Mucosa of gallbladder (tissue), 1 donor: ENCODE data around the gene EWSR1. TPM values are rescaled to one million over a fixed set of nuclear protein-coding genes. Genes with fewer than 3 reads are reported as not detected.

Experiments
- DNase-seq: peaks from one replicate; pipeline ENCODE4 v3.0.0-alpha.2; 2020; ENCODE audit warnings: low spot score
- total RNA-seq: library from RNA; stranded (reverse); gene quantifications from one replicate; pipeline ENCODE4 v1.2.1, GENCODE V29; 2021
- donor health status: DM: no; HTN: no; CAD: no.

The EWSR1 gene
- total RNA-seq, 1 donor from 2014 or later, result 160 TPM

DNA sequence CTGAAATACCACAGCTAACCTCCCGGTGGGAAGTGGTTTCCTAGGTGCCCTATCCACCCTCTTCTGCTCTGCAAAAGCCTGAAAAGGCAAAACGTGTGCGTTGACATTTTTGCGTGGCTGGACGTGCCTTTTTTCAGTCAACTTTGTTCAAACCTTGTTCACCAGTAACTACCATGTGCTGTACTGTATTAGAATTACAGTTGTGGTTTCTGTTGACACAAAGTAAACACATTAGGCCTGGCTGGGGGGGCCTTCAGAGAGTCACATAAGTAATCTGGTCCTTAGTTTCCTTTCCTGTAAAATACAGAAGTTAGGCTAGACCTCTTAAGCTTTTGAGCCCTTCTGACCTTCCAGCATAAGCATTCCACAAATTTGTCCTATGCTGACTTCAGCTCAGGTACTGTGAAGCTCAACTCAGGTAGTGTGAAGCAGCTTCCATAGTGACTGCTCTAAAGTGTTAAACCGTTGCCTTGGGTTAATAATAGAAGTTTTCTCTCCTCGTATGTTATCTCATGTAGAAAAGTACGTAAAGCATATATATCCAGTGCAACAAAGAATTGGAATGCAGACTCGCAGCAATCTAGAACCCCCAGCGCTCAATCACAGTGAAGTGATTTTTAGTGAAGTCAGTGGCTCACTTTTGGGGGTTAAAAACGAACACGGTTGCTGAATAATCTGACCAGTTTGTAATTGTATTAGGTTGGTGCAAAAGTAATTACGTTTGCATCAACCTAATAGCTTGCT lies 1.8 kb downstream of the EWSR1 start:
- no peak for DNase-seq

- DNase-seq, result no peak
These were observed 2.6 kb downstream of the EWSR1 start for GRCh38 chr22:29270475-29271271.

- no peak for DNase-seq
These were observed 4.6 kb downstream of the EWSR1 start for GRCh38 chr22:29272624-29273023.

DNA sequence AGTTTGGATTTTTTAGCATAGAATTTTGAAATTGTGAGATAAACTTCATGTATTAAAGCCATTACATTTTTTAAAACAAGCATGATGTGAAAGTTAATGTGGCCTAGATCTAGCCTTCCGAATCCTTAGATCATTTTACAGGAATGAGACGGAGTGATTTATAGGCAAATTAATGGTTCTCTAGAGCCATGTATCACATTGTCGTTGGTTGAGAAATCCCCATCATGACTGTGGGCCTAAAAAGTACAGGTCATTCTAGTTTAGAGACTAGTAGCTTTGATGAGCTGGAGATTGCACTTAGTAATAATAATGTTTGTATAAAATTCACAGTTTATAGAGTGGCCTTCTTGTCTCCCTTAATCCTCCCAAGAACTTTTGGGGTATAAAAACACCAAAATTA lies 7.1 kb downstream of the EWSR1 start:
- DNase-seq, result no peak

DNA sequence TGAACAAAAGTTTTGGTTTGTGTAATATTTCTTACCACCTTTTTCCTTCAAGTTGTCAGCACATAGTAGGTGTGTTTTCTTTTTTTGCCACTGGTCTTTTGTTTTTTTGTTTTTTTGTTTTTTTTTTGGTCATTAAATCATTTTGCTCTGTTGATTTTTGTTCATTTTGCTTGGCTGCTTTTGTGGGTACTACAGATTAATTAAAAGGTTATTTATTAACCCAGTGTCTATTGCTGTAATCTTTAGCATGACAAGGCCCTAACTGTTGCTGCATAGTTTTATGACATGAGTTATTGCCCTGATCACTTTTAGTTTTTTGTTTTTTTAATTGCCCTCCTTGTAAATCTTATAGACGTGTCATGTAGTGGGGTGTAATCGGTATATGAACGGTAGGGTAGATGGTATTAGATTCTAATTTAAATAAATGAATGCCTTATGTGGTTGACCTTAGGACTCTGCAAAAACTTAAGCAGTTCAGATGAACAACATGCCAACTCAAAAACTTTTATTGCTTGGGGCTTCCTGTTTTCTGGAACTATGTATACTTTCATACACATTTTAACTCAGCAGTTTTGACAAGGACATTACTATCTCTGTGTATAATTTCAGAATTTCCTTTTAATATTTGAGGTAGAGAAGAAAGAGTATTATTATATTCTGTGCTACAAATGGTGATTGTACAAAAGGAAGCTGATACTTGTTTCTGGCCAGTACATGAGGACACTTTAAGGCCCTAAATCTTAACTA lies 7.9 kb downstream of the EWSR1 start:
- no peak for DNase-seq

- DNase-seq, result no peak
These were observed 9.9 kb downstream of the EWSR1 start for GRCh38 chr22:29277927-29278326.

DNA sequence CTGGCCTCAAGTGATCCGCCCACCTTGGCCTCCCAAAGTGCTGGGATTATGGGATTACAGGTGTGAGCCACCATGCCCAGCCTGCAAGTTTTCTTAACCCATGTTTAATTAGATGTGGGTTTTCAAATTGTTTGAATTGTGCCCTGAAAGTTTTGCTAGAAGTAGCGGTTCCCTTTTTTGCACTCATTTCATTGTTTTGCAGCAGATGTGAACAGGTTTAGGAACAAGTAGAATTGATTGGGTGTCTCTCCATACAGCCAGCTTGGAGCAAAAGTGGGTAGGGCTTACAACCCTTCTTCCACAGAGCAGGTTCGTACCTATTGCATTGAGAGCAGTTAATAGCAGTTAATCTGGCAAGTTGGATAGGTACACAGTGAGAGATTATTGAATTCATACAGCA lies 16.1 kb downstream of the EWSR1 start:
- no peak for DNase-seq

- DNase-seq, result no peak
These were observed 20.8 kb downstream of the EWSR1 start for GRCh38 chr22:29288837-29289236.

DNA sequence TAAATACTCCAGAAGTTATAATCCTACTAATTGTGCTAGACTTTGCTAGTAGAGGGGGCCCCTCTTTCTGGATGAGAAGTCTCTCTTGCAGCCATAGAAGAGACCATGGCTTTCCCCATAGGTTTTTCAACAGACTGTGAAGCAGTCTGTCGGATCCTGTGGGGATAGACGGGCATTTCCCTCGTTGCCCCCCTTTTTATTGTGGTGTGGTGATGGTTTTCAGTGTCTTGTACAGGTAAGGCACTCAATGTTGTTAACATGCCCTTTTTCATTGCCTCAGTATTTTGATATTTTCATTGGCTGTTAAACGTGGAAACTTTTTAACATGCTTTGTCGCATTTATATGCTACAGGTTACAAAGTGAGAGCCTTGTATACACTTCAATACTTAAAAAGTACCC lies 22.0 kb downstream of the EWSR1 start:
- DNase-seq, result no peak

- DNase-seq, result no peak
These were observed 23.1 kb downstream of the EWSR1 start for GRCh38 chr22:29291215-29291614.

DNA sequence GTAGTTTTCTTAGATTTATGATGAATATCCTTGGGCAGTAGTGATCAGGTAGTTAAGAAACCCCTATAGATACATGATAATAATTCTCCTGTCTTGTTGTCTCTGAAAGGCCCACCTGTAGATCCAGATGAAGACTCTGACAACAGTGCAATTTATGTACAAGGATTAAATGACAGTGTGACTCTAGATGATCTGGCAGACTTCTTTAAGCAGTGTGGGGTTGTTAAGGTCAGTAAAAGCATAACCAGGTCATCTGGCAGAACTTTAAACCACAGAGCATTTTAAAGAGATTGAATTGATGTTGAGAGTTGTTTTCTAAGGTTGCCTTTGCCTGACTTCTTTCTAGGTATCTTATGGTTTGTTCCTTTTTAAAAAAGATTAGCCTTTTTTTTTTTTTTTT lies 24.3 kb downstream of the EWSR1 start:
- no peak for DNase-seq

DNA sequence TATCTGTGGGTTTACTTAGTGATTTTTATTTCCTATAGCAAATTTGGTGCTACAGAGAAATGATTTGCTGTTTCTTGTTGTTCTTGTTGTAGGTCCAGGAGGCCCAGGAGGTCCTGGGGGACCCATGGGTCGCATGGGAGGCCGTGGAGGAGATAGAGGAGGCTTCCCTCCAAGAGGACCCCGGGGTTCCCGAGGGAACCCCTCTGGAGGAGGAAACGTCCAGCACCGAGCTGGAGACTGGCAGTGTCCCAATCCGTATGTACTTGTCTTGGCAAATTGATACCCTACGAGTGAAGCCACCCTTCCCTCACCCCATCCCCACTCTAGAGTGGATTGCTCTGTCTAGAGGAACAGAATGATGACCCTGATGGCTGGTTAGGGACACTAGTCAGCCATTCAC lies 30.6 kb downstream of the EWSR1 start:
- DNase-seq, result no peak

DNA sequence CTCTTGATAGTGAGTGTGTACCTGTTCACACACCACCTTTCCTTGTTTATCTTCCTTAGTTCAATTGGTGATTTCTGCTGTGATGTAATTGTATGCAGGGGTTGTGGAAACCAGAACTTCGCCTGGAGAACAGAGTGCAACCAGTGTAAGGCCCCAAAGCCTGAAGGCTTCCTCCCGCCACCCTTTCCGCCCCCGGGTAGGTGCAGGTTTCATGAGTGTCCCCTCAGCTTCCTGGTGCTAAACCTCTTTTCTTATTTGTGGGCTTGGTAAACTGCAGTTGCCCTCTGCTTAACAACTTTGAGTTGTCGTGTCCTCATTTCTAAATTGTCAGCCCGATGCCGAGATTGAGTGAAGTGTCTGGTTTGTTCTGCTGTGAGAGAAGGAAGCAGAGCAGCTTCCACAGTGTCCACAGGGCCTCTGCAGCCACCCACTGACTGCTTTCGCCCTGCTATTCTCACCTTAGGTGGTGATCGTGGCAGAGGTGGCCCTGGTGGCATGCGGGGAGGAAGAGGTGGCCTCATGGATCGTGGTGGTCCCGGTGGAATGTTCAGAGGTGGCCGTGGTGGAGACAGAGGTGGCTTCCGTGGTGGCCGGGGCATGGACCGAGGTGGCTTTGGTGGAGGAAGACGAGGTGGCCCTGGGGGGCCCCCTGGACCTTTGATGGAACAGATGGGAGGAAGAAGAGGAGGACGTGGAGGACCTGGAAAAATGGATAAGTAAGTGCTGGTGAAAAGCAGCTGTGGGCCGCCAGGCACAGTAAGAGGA lies 31.2 kb downstream of the EWSR1 start:
- DNase-seq, result no peak

GRCh38 chr22:29300467-29300806 lies 32.4 kb downstream of the EWSR1 start:
- no peak for DNase-seq

DNA sequence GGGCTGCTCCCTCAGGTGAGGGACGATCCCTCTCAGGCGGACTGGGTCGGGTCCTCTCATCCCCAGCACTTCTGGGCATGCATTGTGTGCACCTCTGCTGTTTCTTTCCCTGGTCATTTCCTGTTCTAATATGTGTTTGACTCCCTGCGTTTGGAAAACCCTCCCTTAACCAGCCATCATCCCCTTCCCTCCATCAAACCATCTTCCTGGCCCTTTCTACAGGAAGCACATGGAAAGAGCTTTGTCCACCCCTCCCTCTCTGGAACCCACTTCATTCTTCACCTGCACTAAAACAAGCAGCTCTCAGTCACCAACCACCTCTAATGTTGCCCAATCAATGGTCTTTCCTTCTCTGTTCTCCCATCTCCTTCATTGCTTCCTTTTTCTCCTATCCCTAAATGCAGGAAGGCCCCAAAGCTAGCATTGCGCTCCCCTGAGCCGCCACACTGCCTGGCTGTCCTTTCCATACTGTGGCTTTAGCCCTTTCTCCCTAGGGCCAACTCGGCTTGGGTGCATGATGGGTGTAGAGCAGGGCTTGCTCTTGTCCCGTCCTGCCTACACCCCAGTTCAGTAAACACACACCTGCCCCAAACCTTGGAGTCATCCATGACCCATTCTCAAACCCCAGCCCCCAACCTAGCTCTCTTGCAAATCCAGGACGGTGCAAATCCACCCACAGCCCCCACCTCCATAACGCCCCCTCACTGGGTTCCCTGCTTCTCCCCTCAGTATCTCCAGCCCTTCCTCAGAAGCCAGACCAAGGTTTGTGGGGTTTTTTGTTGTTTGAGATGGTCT lies 32.9 kb downstream of the EWSR1 start:
- DNase-seq, result no peak

- no peak for DNase-seq
These were observed 33.8 kb downstream of the EWSR1 start for GRCh38 chr22:29301716-29302401.

DNA sequence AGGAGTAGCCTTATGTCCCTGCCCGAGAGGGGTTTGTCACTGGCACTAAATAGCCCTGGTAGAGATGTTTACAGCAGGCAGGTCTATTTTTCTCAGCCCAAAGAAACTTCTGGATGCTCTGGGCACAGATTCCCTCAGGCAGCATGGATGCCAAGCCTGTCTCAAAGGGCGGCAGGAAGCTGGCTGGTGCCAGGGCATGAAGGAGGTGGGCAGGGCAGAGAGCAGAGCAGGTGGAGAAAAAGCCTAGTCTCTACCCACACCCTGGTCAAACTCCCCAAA lies 34.3 kb downstream of the EWSR1 start:
- DNase-seq, result no peak

DNA sequence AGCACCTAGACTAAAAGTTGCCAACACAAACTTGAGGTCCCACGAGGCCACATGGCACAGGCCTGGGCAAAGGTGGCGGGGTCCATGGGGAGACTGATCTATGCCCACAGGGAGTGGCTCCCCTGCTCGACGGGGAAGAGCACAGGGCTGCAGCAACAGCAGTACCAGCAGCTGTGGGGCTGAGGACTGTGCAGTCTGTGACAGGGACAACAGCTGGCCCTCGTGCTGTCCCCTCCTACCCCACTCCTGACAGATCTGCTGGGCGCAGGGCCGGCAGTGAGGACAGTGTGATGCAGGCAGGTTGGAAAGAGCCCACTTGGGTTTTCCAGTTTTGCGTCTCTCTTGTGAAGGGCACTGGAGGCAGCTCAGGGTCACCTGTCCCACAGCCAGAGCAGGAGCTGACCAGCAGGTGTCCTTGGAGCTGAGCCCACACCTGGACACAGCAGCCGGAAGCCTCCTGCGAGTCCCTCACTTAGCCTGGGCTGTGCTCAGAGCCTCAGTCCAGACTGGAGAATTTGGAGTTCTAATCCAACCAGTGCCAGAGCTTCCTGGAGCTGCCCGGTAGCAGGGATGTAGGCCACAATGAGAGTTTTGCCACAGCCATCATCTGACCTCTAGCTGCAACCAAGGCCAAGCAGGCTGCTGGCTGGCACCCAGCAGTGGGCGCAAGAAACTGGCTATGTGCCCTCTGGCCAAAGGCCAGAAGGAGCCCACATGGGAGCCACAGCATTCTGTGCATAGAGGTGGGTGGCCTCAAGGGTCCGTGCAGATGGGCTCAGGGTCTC lies 34.8 kb downstream of the EWSR1 start:
- no peak for DNase-seq

- no peak for DNase-seq
These were observed 37.7 kb downstream of the EWSR1 start for GRCh38 chr22:29305836-29306174.

- DNase-seq, result peak; percentile 75
These were observed 38.2 kb downstream of the EWSR1 start, which contains the start of gene GAS2L1 for GRCh38 chr22:29306175-29306834. Gene GAS2L1 (plus strand): TSS chr22:29306650. CDS start chr22:29308106, 1,456 bp downstream.
